Upper lobe of right lung (tissue), 1 donor: Measurements from ENCODE around the gene UGDH. TPM values are rescaled to one million over a fixed set of nuclear protein-coding genes. Genes with fewer than 3 reads are reported as not detected.
A peak's percentile ranks its signal among the peaks of the same experiment; 100 is the strongest.
"Not testable (repeated sequence)": the region's sequence is repeated elsewhere in the genome, so short reads cannot be mapped to it uniquely, and the experiment has no call there.

ENCODE experiments used
- ATAC-seq: fragments of 200-7000 bp; cut with Tn5 transposase; one replicate; pipeline ENCODE4 v1.9.1; 2020; ENCODE audit warnings: mild to moderate bottlenecking, moderate library complexity
- DNase-seq: peaks from one replicate; pipeline ENCODE4 v3.0.0-alpha.2; 2020
- H3K27ac ChIP-seq: fragments of 200-600 bp; one replicate; pipeline ENCODE4 v1.8.0; 2022
- H3K27me3 ChIP-seq: fragments of 200-600 bp; one replicate; pipeline ENCODE4 v1.8.0; 2022; ENCODE audit warnings: mild to moderate bottlenecking
- H3K36me3 ChIP-seq: fragments of 200-600 bp; one replicate; pipeline ENCODE4 v1.8.0; 2022
- H3K4me1 ChIP-seq: fragments of 200-600 bp; one replicate; pipeline ENCODE4 v1.8.0; 2022
- H3K4me3 ChIP-seq: fragments of 200-600 bp; one replicate; pipeline ENCODE4 v1.8.0; 2022; ENCODE audit warnings: mild to moderate bottlenecking
- H3K9me3 ChIP-seq: fragments of 200-600 bp; one replicate; pipeline ENCODE4 v1.8.0; 2022
- intact Hi-C: fragments of 100-400 bp; cut with DNase I; formaldehyde crosslinking; loops from one replicate; pipeline ENCODE4 v1.11.0; 2022
- total RNA-seq: library from RNA; stranded (reverse); fragmentation: NEBNext Ultra II Directional; extraction: Animal tissue kit (Norgen Biotek cat#: 25700); gene quantifications from one replicate; pipeline ENCODE4 v1.2.1, GENCODE V29; 2021
- TF ChIP-seq, protein P1 (sequence below): fragments of 200-600 bp; IDR thresholded peaks from one replicate; pipeline ENCODE4 v1.8.0; 2022; ENCODE audit warnings: antibody characterized with exemption
- donor health status: DM: no; HTN: yes; CAD: no; lungs with severe emphysema.

UGDH gene
- total RNA-seq, 1 donor from 2014 or later: 55.2 TPM

GRCh38 chr4:39521253-39521919, 5.9 kb downstream of the UGDH start:
- TF ChIP-seq, protein P1, sequence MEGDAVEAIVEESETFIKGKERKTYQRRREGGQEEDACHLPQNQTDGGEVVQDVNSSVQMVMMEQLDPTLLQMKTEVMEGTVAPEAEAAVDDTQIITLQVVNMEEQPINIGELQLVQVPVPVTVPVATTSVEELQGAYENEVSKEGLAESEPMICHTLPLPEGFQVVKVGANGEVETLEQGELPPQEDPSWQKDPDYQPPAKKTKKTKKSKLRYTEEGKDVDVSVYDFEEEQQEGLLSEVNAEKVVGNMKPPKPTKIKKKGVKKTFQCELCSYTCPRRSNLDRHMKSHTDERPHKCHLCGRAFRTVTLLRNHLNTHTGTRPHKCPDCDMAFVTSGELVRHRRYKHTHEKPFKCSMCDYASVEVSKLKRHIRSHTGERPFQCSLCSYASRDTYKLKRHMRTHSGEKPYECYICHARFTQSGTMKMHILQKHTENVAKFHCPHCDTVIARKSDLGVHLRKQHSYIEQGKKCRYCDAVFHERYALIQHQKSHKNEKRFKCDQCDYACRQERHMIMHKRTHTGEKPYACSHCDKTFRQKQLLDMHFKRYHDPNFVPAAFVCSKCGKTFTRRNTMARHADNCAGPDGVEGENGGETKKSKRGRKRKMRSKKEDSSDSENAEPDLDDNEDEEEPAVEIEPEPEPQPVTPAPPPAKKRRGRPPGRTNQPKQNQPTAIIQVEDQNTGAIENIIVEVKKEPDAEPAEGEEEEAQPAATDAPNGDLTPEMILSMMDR: no peak
- peaks cover 4% of the 10 kb centered on the region for H3K4me1 ChIP-seq
- H3K27ac ChIP-seq: no peak overlapping the region
- H3K27me3 ChIP-seq: no peaks in the 10 kb centered on the region
- no peak overlapping the region for H3K4me3 ChIP-seq
- intact Hi-C loops: no loop called here
- ATAC-seq: no peak
- H3K9me3 ChIP-seq: no peaks in the 10 kb centered on the region
- no peak for DNase-seq
- peaks cover 22% of the 10 kb centered on the region for H3K36me3 ChIP-seq

GRCh38 chr4:39518484-39518883, 8.8 kb downstream of the UGDH start:
- DNase-seq (no peak), ATAC-seq (no peak)
- intact Hi-C loops: no loop called here
- TF ChIP-seq, protein P1: no peak
- H3K4me1 ChIP-seq: no peaks in the 10 kb centered on the region
- H3K36me3 ChIP-seq: peaks cover 36% of the 10 kb centered on the region
- no peak overlapping the region for H3K4me3 ChIP-seq
- no peaks in the 10 kb centered on the region for H3K9me3 ChIP-seq
- no peaks in the 10 kb centered on the region for H3K27me3 ChIP-seq
- no peak overlapping the region for H3K27ac ChIP-seq

GRCh38 chr4:39516407-39516966, 10.8 kb downstream of the UGDH start:
- Histone ChIP-seq H3K36me3 (peaks cover 56% of the 10 kb centered on the region), H3K9me3 (no peaks in the 10 kb centered on the region), H3K27me3 (no peaks in the 10 kb centered on the region), H3K27ac (no peak overlapping the region), H3K4me3 (no peak overlapping the region), H3K4me1 (no peaks in the 10 kb centered on the region)
- no peak for DNase-seq
- no peak for ATAC-seq
- intact Hi-C loops: no loop called here
- TF ChIP-seq, protein P1: no peak

DNA sequence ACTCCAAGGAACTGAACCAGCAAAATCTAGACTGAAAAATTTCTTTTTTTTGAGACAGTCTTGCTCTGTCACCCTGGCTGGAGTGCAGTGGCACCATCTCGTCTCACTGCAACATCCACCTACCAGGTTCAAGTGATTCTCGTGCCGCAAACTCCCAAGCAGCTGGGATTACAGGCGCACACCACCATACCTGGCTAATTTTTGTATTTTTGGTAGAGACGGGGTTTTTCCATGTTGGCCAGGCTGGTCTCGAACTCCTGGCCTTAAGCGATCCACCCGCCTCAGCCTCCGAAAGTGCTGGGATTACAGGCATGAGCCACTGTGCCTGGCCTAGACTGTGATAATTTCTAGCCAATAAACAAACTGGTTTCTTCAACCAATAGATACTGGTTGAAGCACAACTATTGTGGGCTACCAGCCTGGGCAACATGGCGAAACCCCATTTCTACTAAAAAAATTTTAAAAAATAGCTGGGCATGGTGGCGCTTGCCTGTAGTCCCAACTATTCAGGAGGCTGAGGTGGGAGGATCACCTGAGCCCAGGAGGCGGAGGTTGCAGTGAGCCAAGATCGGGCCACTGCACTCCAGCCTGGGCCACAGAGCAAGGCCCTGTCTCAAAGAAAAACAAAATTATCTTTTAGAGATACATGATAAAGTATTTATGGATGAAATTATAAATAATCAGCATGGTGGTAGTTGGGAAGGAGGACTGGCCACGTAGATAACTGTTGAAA, 11.4 kb downstream of the UGDH start:
- H3K27ac ChIP-seq, DNase-seq, H3K4me3 ChIP-seq, H3K9me3 ChIP-seq, H3K27me3 ChIP-seq, H3K4me1 ChIP-seq, ATAC-seq, intact Hi-C loops: not testable (repeated sequence)
- H3K36me3 ChIP-seq: peaks cover 62% of the 10 kb centered on the region

DNA sequence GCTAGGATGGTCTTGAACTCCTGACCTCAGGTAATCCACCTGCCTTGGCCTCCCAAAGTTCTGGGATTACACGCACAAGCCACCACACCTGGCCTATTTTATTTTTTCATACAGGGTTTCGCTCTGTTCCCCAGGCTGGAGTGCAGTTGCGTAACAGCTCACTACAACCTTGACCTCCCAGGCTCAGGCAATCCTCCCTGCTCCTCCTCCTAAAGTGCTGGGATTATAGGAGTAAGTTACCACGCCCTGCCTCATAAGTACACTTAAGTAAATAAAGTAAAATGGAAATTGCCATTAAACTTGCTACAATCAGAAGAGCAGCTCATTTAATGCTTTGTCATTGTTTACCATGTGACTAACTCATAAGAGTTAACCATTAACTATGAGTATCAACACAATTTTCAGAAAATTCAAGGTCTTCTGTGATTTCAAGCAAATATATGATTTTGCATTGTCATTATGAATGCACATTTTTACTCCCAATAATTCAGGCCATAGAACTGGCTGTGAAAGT, 12.3 kb downstream of the UGDH start:
- H3K4me1 ChIP-seq: no peaks in the 10 kb centered on the region
- H3K4me3 ChIP-seq: no peak overlapping the region
- H3K36me3 ChIP-seq: peaks cover 71% of the 10 kb centered on the region
- peak; percentile 96 for ATAC-seq
- TF ChIP-seq, protein P1: no peak
- H3K27ac ChIP-seq: peak overlapping the region; percentile 43
- H3K9me3 ChIP-seq: no peaks in the 10 kb centered on the region
- intact Hi-C loops: no loop called here
- DNase-seq: peak; percentile 72
- no peaks in the 10 kb centered on the region for H3K27me3 ChIP-seq

DNA sequence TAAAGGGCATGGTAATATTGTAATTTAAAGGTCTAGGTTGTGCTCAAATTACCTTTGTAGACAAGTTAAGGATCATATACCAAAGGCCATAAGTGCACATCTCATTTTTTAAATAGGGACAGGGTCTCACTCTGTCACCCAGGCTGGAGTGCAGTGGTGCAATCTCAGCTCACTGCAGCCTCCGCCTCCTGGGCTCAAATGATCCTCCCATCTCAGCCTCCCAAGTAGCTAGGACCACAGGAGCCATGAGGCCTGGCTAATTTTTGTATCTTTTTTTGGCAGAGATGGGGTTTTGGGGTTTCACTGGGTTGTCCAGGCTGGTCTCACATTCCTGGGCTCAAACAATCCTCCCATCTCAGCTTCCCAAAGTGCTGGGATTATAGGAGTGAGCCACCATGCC, 13.0 kb downstream of the UGDH start:
- intact Hi-C loops, H3K4me3 ChIP-seq, H3K4me1 ChIP-seq, H3K27me3 ChIP-seq, DNase-seq, ATAC-seq, H3K9me3 ChIP-seq: not testable (repeated sequence)
- peaks cover 73% of the 10 kb centered on the region for H3K36me3 ChIP-seq
- H3K27ac ChIP-seq: peak overlapping the region; percentile 43
